NOMO-1 (cell line): ENCODE data around the gene OR4D9.

ENCODE experiments used
- DNase-seq, 2 experiments: peaks; one replicate each; lab custom pipeline; 2025; ENCODE audit not compliant: unreplicated experiment in 2 of 2; lab: John Stamatoyannopoulos, UW

Gene OR4D9

GRCh38 chr11:59550368-59550841 is 39.1 kb downstream of the OR4D9 start:
- peak; percentile 75 to 84 for DNase-seq

GRCh38 chr11:59550842-59551658 is 39.7 kb downstream of the OR4D9 start:
- peak; percentile 49 to 81 for DNase-seq

GRCh38 chr11:59551659-59552521 is 40.6 kb downstream of the OR4D9 start:
- no peak for DNase-seq

- DNase-seq, result no peak
Measured at GRCh38 chr11:59552844-59553243, 41.5 kb downstream of the OR4D9 start.

- no peak for DNase-seq
Measured at GRCh38 chr11:59553323-59553722, 42.0 kb downstream of the OR4D9 start.

GRCh38 chr11:59555601-59556114 is 44.3 kb downstream of the OR4D9 start:
- DNase-seq, result no peak

- DNase-seq, result peak; percentile 51 to 57
Measured at GRCh38 chr11:59556115-59556916, 45.0 kb downstream of the OR4D9 start.

GRCh38 chr11:59556917-59557348 is 45.6 kb downstream of the OR4D9 start:
- DNase-seq, result peak in 1 of 2 experiments; percentile 57

- DNase-seq, result peak in 1 of 2 experiments; percentile 33
Measured at GRCh38 chr11:59558270-59558643, 46.9 kb downstream of the OR4D9 start.

- no peak for DNase-seq
Measured at GRCh38 chr11:59559886-59560285, 48.5 kb downstream of the OR4D9 start.

- peak in 1 of 2 experiments; percentile 62 for DNase-seq
Measured at GRCh38 chr11:59560290-59560701, 49.0 kb downstream of the OR4D9 start.

- peak; percentile 70 to 81 for DNase-seq
Measured at GRCh38 chr11:59560702-59561473, 49.5 kb downstream of the OR4D9 start.

- no peak for DNase-seq
Measured at GRCh38 chr11:59562292-59562691, 51.0 kb downstream of the OR4D9 start.
